GM19463 (cell line): ENCODE results near the gene UBE2E2.
A peak's percentile ranks its signal among the peaks of the same experiment; 100 is the strongest.

Experiments
- ATAC-seq: cut with Tn5 transposase; IDR thresholded peaks from one replicate; pipeline ENCODE4 v1.9.1; 2021; ENCODE audit warnings: mild to moderate bottlenecking, moderate library complexity; ENCODE audit not compliant: unreplicated experiment

UBE2E2 gene

GRCh38 chr3:23376516-23377248, 173.6 kb downstream of the UBE2E2 start:
- no peak for ATAC-seq

GRCh38 chr3:23377928-23378672, 175.0 kb downstream of the UBE2E2 start:
- no peak for ATAC-seq

GRCh38 chr3:23383875-23384274, 180.7 kb downstream of the UBE2E2 start:
- no peak for ATAC-seq

- no peak for ATAC-seq
Observed at GRCh38 chr3:23385327-23385726, 182.2 kb downstream of the UBE2E2 start.

- ATAC-seq = no peak
Observed at GRCh38 chr3:23387286-23387918, 184.3 kb downstream of the UBE2E2 start.

GRCh38 chr3:23389089-23389488, 186.0 kb downstream of the UBE2E2 start:
- ATAC-seq = no peak

- peak; percentile 70 for ATAC-seq
Observed at GRCh38 chr3:23389686-23390085, 186.6 kb downstream of the UBE2E2 start.

- no peak for ATAC-seq
Observed at GRCh38 chr3:23390446-23390845, 187.3 kb downstream of the UBE2E2 start.

GRCh38 chr3:23390989-23391553, 187.9 kb downstream of the UBE2E2 start:
- no peak for ATAC-seq

- ATAC-seq = no peak
Observed at GRCh38 chr3:23395115-23395514, 192.0 kb downstream of the UBE2E2 start.

- no peak for ATAC-seq
Observed at GRCh38 chr3:23396746-23397145, 193.6 kb downstream of the UBE2E2 start.

GRCh38 chr3:23399221-23399620, 196.1 kb downstream of the UBE2E2 start:
- no peak for ATAC-seq

- peak; percentile 54 for ATAC-seq
Observed at GRCh38 chr3:23402728-23403492, 199.8 kb downstream of the UBE2E2 start.

- no peak for ATAC-seq
Observed at GRCh38 chr3:23404246-23404645, 201.1 kb downstream of the UBE2E2 start.

- ATAC-seq = peak; percentile 40
Observed at GRCh38 chr3:23405081-23405480, 202.0 kb downstream of the UBE2E2 start.

GRCh38 chr3:23406601-23407000, 203.5 kb downstream of the UBE2E2 start:
- no peak for ATAC-seq

- no peak for ATAC-seq
Observed at GRCh38 chr3:23418026-23418425, 214.9 kb downstream of the UBE2E2 start.

- ATAC-seq = peak; percentile 36
Observed at GRCh38 chr3:23421811-23422516, 218.8 kb downstream of the UBE2E2 start.

GRCh38 chr3:23422517-23422851, 219.4 kb downstream of the UBE2E2 start:
- ATAC-seq = peak; percentile 77

- no peak for ATAC-seq
Observed at GRCh38 chr3:23425410-23425809, 222.3 kb downstream of the UBE2E2 start.
